CD4-positive, alpha-beta T cell (primary cell): ENCODE measurements around the gene FAM171A1. TPM values are rescaled to one million over a fixed set of nuclear protein-coding genes. Genes with fewer than 3 reads are reported as not detected.
"Not testable (repeated sequence)": the region's sequence is repeated elsewhere in the genome, so short reads cannot be mapped to it uniquely, and the experiment has no call there.

Source experiments
- ATAC-seq: fragments of 200-7000 bp; cut with Tn5 transposase; one replicate; pipeline ENCODE4 v1.10.0; 2022; ENCODE audit warnings: mild to moderate bottlenecking; ENCODE audit not compliant: poor library complexity
- CTCF ChIA-PET: fragments of 350-600 bp; sonication (Branson Sonifier 250); formaldehyde crosslinking; loops from one replicate; lab custom pipeline; 2021; ENCODE audit warnings: antibody characterized with exemption, inconsistent platforms; lab: Charles Lee
- POLR2A ChIA-PET: fragments of 350-600 bp; sonication (Branson Sonifier 250); formaldehyde crosslinking; loops from one replicate; lab custom pipeline; 2021; ENCODE audit warnings: antibody characterized with exemption, inconsistent platforms; lab: Charles Lee
- DNase-seq, 14 experiments: peaks; one replicate each; pipeline ENCODE4 v3.0.0-alpha.2; 2013 to 2020; ENCODE audit warnings: mixed read lengths in 2 of 14
- H3K27ac ChIP-seq, 2 donors: one replicate each; pipeline versions ENCODE4 v1.5.1 to v1.7.0; 2013; ENCODE audit warnings: low read length in 2 of 2, low read depth in 1 of 2, mild to moderate bottlenecking in 1 of 2
- H3K27me3 ChIP-seq, 2 experiments: 1 replicate in 1 of 2; 2 replicates in 1 of 2; pipeline versions ENCODE4 v1.6.1 to v1.7.0; 2013; ENCODE audit warnings: low read length in 2 of 2, control low read depth in 1 of 2, mild to moderate bottlenecking in 1 of 2, moderate library complexity in 1 of 2; ENCODE audit not compliant: insufficient read depth in 2 of 2, control insufficient read depth in 1 of 2
- H3K36me3 ChIP-seq: one replicate; pipeline ENCODE4 v1.6.1; 2013; ENCODE audit warnings: low read length, control low read depth; ENCODE audit not compliant: insufficient read depth
- H3K4me1 ChIP-seq: one replicate; pipeline ENCODE4 v1.6.1; 2013; ENCODE audit warnings: low read length, control low read depth; ENCODE audit not compliant: insufficient read depth
- H3K4me3 ChIP-seq: one replicate; pipeline ENCODE4 v1.5.1; 2013; ENCODE audit warnings: mild to moderate bottlenecking, low read length, moderate library complexity
- H3K9me3 ChIP-seq, 2 experiments: 1 replicate in 1 of 2; 2 replicates in 1 of 2; pipeline versions ENCODE4 v1.6.1 to v1.7.0; 2013; ENCODE audit warnings: low read length in 2 of 2, mild to moderate bottlenecking in 2 of 2, control low read depth in 1 of 2, moderate library complexity in 1 of 2; ENCODE audit not compliant: control insufficient read depth in 1 of 2, insufficient read depth in 1 of 2
- H3K27ac Mint-ChIP-seq: one replicate; pipeline ENCODE4 v1.8.0; 2020; ENCODE audit warnings: mixed read lengths
- H3K27me3 Mint-ChIP-seq: one replicate; pipeline ENCODE4 v1.8.0; 2021; ENCODE audit warnings: mixed read lengths
- H3K36me3 Mint-ChIP-seq: one replicate; pipeline ENCODE4 v1.8.0; 2021; ENCODE audit warnings: low read depth, mixed read lengths
- H3K4me1 Mint-ChIP-seq: one replicate; pipeline ENCODE4 v1.8.0; 2021; ENCODE audit warnings: low read depth, mixed read lengths
- H3K4me3 Mint-ChIP-seq: one replicate; pipeline ENCODE4 v1.8.0; 2020; ENCODE audit warnings: mild to moderate bottlenecking, mixed read lengths
- H3K9me3 Mint-ChIP-seq: one replicate; pipeline ENCODE4 v1.8.0; 2020; ENCODE audit warnings: mixed read lengths
- CTCF ChIP-seq: fragments of 200-600 bp; IDR thresholded peaks from one replicate; pipeline ENCODE4 v1.8.0; 2022; ENCODE audit warnings: antibody characterized with exemption, mild to moderate bottlenecking
- intact Hi-C, 2 experiments: fragments of 100-400 bp; cut with DNase I in 1 of 2; cut with micrococcal nuclease in 1 of 2; formaldehyde crosslinking; loops; one replicate each; pipeline versions ENCODE4 v1.15.1 to v1.9.0; 2023 to 2025; cut with DNase I, micrococcal nuclease
- total RNA-seq, 174 experiments: library from RNA in 2 of 174; stranded (reverse) in 2 of 174; gene quantifications; one replicate each; pipeline ENCODE4 v1.2.3 and lab custom pipeline; 2021 to 2026

Gene FAM171A1
- total RNA-seq, 2 experiments from 2014 or later, result 1.8 to 2.6 TPM

DNA sequence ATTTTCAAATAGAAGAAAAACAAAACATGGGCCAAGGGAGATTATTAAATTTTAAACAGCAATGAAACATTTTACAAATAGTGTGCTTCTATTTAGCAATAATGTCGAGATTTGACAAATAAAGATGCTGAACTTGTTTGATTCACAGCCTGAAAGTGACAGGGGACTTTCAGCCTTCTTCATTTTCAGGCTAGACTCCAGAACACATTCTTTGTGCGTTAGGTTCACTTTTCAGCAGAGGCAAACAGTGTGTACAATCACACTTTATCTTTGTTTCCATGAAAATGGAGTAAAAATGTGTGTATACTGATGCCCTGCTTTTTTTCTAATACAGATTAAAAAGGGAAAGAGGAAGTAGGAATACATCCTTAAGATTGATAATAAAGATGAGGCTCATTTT, 35.6 kb downstream of the FAM171A1 start:
- no peak overlapping the region for H3K4me3 Mint-ChIP-seq
- no peaks in the 10 kb centered on the region for H3K27me3 Mint-ChIP-seq
- H3K27ac Mint-ChIP-seq, result no peak overlapping the region
- intact Hi-C loops, result no loop called here
- no peak for DNase-seq
- ATAC-seq, result no peak
- H3K4me1 Mint-ChIP-seq, result no peaks in the 10 kb centered on the region
- no peaks in the 10 kb centered on the region for H3K4me1 ChIP-seq
- H3K27me3 ChIP-seq, result no peaks in the 10 kb centered on the region
- no peaks in the 10 kb centered on the region for H3K9me3 ChIP-seq
- no peaks in the 10 kb centered on the region for H3K36me3 ChIP-seq
- H3K36me3 Mint-ChIP-seq, result no peaks in the 10 kb centered on the region
- no peaks in the 10 kb centered on the region for H3K9me3 Mint-ChIP-seq
- POLR2A ChIA-PET, result no interaction called here
- no peak overlapping the region for H3K27ac ChIP-seq
- no peak for TF ChIP-seq CTCF
- CTCF ChIA-PET, result no interaction called here
- H3K4me3 ChIP-seq, result no peak overlapping the region

- ChIA-PET POLR2A (no interaction called here), CTCF (interaction anchor here (0.6 kb wide), 1 partner anchor 126 kb away, joined by 3 read pairs; no protein-coding TSS in a partner anchor)
- DNase-seq (no peak), ATAC-seq (no peak)
- Mint-ChIP-seq H3K27me3 (no peaks in the 10 kb centered on the region), H3K4me1 (no peaks in the 10 kb centered on the region), H3K36me3 (no peaks in the 10 kb centered on the region), H3K4me3 (no peak overlapping the region), H3K27ac (no peak overlapping the region), H3K9me3 (no peaks in the 10 kb centered on the region)
- Histone ChIP-seq H3K27ac (no peak overlapping the region), H3K36me3 (no peaks in the 10 kb centered on the region), H3K4me1 (no peaks in the 10 kb centered on the region), H3K27me3 (no peaks in the 10 kb centered on the region), H3K4me3 (no peak overlapping the region), H3K9me3 (no peaks in the 10 kb centered on the region)
- intact Hi-C loops, result no loop called here
- TF ChIP-seq CTCF, result no peak
These were observed 36.3 kb downstream of the FAM171A1 start for GRCh38 chr10:15334650-15335323.

DNA sequence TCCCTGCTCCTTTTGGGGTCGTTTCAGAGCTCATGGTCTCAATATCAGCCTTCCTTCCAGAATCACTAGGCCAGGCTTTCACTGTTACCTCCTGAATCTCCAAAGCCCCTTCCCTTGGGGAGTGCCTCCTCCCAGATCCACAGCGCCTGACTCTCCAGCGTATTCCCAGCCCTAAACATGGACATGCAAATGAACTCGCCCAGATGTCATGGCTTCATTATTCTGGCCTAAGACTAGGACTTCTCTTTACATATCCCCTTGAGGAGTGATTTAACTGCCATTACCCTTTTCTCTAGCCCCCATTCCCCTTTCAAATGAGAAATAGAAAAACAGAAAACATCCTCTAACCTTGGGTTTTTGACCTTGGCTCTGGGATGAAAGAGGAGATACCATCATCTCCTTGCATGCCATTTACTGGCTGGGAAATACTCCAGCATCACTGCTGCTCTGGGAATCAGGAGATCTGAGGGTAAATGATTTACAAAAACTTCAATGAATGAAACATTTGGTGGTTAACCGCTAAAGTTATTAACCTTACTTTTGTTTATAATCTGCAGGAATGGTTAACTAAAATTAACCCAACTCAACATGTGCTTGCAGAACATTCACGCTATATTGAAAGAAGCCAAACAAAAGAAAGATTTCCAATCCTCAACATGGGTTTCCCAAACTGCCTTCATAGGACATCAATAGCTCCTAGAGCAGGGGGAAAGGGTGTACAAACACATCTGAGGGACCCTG, 37.0 kb downstream of the FAM171A1 start:
- Histone ChIP-seq H3K9me3 (no peaks in the 10 kb centered on the region), H3K4me1 (no peaks in the 10 kb centered on the region), H3K27me3 (no peaks in the 10 kb centered on the region), H3K4me3 (no peak overlapping the region), H3K36me3 (no peaks in the 10 kb centered on the region), H3K27ac (no peak overlapping the region)
- ChIA-PET POLR2A (no interaction called here), CTCF (interaction anchor here (0.6 kb wide), 1 partner anchor 125 kb away, joined by 3 read pairs; no protein-coding TSS in a partner anchor)
- intact Hi-C loops, result no loop called here
- ATAC-seq (no peak), DNase-seq (no peak)
- no peak overlapping the region for H3K27ac Mint-ChIP-seq
- H3K9me3 Mint-ChIP-seq, result no peaks in the 10 kb centered on the region
- no peaks in the 10 kb centered on the region for H3K27me3 Mint-ChIP-seq
- H3K4me1 Mint-ChIP-seq, result no peaks in the 10 kb centered on the region
- no peak overlapping the region for H3K4me3 Mint-ChIP-seq
- TF ChIP-seq CTCF, result no peak
- no peaks in the 10 kb centered on the region for H3K36me3 Mint-ChIP-seq

GRCh38 chr10:15333181-15333580, 37.9 kb downstream of the FAM171A1 start:
- intact Hi-C loops, ATAC-seq, H3K9me3 ChIP-seq, H3K27me3 ChIP-seq, H3K4me3 Mint-ChIP-seq, H3K36me3 Mint-ChIP-seq, H3K27ac Mint-ChIP-seq, H3K27me3 Mint-ChIP-seq, H3K9me3 Mint-ChIP-seq, DNase-seq, POLR2A ChIA-PET, H3K4me3 ChIP-seq, H3K27ac ChIP-seq, H3K36me3 ChIP-seq, H3K4me1 ChIP-seq, CTCF ChIA-PET, H3K4me1 Mint-ChIP-seq: not testable (repeated sequence)
